T-helper 9 cell (primary cell): ENCODE results near the gene ZNF146.
"Not testable (repeated sequence)": the region's sequence is repeated elsewhere in the genome, so short reads cannot be mapped to it uniquely, and the experiment has no call there.

Experiments
- DNase-seq: peaks from one replicate; pipeline ENCODE4 v3.0.0-alpha.2; 2020
- total RNA-seq, 2 donors: gene quantifications; one replicate each; lab custom pipeline; 2026; lab: John Stamatoyannopoulos, UW

The ZNF146 gene
- total RNA-seq, result 51.2 to 212 reads per million in 2 donors

DNA sequence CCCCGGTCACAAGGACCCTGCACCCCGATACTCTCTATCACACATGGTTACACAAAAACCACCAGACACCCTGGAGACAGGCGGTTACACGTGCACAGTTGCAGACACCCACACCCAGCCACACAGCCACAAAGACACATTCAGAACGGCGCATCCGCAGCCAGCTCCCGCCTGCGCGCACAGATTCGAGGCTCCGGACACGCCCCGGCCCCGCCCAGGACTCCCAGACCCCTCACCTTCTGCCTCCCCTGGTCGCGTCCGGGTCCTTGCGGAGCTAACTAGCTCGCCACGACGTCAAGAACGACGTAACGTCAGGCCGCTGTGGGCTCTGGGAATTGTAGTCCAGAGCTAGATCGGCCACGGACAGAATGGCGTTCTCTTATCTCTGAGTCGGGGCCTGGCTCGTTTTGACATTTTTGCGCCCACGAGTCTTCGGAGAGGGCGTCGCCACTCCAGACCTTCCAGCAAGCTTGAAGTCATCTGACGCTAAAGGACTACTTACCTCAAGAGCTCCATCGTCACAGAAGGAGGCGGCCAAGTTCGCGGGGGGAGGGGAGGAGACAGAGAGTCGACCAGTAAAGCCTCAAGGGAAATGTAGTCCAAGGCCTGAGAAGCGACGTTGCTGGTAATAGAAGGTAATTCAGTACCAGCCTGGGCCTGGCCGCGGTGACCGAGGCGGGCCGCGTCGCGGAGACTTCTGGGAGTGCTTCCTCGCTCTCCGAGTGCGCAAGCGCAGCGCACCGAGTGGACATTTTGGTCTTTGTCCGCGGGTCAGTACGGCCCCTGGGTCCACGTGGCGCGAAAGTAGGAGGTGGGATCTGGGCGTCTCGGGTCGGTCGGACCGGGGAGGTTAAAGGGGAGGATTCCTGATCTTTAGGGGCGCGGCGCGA, at the start of gene ZNF146, which contains the start of gene ZNF565:
TSS of gene ZNF146 (plus strand) at position 721 of the 890 bp plus-strand sequence. CDS start 21,335 bp downstream, outside the sequence.
TSS of gene ZNF565 (minus strand) at position 280 of the 890 bp plus-strand sequence. CDS start 12,680 bp downstream, outside the sequence.
- DNase-seq, result peak; percentile 92

DNA sequence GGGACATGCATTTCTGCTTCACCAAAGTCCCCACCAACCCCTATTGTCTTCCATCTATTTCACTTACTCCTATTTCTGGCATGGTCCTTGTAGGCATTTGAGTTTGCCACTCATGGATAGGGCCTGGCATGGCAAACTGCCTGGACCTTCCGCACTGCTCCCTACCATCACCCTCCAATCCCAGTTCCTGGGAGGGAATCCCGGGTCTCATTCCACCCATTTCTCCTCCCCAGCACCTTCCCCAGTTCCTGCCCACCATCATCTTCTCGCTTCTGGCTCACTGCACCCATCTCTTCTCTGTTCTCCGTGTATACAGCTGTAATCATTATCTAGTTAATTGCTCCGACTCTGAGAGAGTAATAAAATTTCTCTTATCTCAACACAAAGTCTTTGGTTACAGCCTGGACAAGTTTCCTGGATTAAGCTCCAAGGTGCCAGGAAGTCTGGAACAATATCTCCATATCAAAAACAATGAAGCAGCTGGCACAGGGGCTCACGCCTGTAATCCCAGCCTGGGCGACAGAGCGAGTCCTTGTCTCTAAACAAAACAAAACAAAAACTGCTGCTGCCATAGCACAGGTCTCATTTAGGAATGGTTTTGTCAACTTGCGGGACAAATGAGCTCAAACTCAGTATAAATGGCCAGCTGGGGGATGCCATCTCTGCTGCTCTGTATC, 45.7 kb upstream of the ZNF146 start:
- no peak for DNase-seq

DNA sequence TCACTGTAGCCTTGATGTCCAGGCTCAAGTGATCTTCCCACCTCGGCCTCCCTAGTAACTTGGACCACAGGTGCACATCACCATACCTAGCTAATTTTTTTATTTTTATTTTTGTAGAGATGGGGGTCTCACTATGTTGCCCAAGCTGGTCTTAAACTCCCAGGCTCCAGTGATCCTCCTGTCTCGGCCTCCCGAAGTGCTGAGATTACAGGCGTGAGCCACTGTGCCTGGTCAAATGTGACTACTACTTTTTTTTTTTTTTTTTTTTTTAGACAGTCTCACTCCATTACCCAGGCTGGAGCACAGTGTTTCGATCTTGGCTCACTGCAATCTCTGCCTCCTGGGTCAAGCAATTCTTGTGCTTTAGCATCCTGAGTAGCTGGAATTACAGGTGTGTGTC, 42.1 kb upstream of the ZNF146 start:
- DNase-seq, result no peak

DNA sequence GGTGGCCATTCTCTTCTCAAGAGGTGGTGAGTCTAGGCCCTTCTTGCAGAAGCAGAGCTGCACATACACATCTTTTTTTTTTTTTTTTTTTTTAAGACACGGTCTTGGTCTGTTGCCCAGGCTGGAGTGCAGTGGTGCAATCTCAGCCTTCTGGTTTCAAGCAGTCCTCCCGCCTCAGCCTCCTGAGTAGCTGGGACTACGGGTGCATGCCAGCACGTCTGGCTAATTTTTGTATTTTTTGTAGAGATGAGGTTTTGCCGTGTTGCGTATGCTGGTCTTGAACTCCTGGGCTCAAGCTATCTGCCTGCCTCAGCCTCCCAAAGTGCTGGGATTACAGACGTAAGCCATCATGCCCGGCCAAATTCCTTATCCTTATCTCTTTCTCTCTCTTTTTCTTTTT, 41.1 kb upstream of the ZNF146 start:
- DNase-seq, result not testable (repeated sequence)

DNA sequence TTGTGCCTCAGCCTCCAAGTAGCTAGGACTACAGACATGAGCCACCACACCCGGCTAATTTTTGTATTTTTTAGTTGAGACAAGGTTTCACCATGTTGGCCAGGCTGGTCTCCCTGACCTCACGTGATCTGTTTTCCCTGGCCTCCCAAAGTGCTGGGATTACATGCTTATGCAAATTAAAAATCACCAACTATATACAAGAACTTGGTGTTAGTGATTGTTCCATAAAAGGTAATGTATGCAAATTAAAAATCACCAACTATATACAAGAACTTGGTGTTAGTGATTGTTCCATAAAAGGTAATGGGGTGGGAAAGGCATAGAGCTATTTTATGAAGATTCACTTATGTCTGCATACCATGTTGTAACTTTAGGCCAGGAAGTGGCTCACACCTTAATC, 35.8 kb upstream of the ZNF146 start:
- DNase-seq, result not testable (repeated sequence)

DNA sequence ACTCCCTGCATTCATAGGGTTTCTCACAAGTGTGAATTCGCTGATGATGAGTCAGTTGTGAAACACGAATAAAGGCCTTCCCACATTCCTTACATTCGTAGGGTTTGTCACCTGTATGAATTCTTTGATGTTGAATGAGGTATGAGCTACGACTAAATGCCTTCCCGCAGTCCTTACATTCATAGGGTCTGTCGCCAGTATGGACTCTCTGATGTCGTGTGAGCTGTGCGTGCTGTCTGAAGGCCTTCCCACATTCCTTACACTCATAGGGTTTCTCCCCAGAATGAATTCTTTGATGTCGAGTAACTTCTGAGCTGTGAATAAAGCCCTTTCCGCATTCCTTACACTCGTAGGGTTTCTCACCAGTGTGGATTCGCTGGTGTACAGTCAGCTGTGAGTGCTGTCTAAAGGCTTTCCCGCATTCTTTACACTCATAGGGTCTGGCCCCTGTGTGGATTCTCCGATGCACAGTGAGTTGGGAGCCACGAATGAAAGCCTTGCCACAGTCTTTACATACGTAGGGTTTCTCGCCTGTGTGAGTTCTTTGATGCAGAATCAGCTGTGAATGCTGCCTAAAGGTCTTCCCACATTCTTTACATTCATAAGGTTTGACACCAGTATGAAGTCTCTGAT, 32.2 kb upstream of the ZNF146 start:
- no peak for DNase-seq

DNA sequence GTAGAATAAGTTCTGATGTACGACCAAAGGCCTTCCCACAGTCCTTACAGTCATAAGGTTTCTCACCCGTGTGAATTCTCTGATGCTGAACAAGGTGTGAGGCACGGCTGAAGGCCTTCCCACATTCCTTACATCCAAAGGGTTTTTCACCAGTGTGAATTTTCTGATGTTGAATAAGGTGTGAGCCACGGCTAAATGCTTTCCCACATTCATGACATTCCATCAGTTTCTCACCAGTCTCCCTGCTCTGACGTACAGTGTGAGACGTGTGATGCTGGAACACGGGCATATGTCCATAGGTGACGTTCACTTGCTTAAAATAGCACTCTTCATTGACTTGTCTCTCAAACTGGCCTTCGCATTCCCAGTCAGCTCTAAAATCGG, 31.7 kb upstream of the ZNF146 start:
- DNase-seq, result no peak

DNA sequence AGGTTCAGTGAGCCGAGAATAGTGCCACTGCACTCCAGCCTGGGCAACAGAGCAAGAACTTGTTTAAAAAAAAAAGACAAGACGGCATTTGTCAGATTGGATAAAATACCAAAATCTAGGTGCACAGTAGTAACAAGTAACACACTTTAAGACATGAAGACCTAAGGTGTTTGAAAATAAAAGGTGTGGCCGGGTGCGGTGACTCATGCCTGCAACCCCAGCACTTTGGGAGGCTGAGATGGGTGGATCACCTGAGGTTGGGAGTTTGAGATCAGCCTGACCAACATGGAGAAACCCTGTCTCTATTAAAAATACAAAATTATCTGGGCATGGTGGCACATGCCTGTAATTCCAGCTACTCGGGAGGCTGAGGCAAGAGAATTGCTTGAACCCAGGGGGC, 28.2 kb upstream of the ZNF146 start:
- DNase-seq, result not testable (repeated sequence)

DNA sequence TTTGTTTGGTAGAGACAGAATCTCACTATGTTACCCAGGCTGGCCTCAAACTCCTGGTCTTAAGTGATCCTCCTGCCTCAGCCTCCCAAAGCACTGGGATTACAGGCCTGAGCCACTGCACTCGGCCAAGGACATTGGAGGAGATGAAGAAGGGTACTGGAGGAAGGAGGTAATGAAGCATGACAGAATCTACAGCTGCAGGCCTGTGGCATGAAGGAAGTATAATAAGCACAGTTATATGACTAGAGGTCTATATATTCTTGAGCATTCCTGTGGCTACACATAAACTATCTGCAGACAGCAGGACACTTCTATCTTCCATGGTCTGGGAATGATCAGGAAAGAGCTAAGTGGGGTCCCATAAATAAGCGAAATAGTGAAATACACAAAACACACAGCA, 18.7 kb upstream of the ZNF146 start:
- DNase-seq, result no peak

DNA sequence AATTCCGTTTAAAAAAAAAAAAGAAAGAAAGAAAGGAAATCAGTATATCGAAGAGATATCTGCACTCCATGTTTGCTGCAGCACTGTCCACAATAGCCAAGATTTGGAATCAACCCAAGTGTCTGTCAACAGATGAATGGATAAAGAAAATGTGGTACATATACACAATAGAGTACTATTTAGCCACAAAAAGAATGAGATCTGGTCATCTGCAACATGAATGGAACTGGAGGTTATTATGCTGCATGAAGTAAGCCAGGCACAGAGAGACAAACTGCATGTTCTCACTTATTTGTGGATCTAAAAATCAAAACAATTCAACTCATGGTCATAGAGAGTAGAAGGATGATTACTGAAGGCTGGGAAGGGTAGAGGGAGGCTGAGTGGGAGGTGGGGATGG, 16.8 kb upstream of the ZNF146 start:
- DNase-seq, result no peak

DNA sequence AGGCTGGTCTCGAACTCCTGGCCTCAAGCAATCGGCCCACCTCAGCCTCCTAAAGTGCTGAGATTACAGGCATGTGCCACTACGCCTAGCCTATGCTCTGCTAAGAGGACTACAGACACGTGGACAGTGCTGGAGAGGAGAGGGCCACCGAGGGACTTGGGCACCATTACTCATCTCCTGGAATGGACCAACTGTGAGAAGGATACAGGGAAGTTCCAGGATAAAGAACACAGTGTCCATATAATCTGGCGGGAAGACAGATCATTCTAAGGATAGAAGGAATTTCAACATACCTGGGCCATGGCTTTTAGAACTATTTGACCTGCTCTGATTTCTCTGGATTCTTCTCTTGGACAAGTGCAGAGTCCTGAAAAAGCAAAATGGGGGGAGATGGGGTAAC, 13.2 kb upstream of the ZNF146 start:
- no peak for DNase-seq

DNA sequence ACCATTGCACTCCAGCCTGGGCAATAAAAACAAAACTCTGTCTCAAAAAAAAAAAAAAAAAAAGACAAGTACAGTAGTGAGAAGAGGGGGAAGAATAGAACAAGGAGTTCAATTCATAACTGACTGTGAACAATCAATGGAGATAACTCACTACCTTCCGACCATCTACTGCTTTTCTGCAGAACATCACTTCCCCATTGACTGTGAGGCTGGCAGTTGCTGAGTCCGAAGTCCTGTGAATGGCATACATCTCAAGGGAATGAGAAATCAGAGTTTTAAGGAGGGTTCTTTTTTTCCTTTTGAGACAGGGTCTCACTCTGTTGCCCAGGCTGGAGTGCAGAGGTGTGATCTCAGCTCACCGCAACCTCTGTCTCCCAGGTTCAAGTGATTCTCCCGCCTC, 11.6 kb upstream of the ZNF146 start:
- no peak for DNase-seq

DNA sequence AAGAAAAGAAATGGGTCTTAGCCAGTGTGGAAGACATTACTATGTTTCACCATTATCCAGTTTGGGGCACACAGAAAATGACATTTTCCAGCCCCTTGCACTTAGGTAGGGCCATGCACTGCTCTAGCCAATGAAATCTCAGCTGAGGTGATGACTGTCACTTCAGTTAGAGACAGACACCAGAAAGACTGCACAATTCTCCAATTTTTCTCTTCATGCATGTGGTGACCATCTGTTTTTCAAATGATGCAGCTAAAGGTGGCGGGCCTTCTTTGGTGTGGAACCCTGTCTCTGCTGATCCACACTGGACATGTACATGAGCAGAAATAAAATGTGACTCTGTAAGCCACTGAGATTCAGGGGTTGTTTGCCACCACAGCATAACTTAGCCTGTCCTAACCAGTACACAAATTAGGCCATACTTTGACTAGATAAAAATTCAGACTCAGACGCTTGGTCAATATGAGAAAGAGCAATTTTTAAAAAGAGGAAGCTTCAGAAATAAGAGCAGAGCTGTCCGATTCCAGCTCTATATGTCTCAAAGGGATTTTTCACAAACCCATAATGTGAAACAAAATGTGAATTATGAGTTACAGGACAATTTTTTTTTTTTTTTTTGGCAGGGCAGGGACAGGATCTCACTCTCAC, 7.2 kb upstream of the ZNF146 start:
- DNase-seq, result no peak

DNA sequence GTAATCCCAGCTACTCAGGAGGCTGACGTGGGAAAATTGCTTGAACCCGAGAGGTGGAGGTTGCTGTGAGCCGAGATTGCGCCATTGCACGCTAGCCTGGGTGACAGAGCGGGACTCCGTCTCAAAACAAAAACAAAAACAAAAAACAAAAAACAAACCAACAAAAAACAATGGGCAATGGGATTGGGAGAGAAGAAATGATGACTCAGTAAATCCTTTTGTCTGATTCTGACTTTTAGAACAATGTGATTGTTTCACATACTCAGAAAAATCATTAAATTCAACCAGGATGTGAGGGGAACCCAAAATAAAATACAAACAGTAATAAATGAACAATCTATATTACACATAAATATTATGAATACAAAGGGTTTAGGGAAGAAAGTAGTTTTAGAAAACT, 5.5 kb upstream of the ZNF146 start:
- DNase-seq, result no peak

DNA sequence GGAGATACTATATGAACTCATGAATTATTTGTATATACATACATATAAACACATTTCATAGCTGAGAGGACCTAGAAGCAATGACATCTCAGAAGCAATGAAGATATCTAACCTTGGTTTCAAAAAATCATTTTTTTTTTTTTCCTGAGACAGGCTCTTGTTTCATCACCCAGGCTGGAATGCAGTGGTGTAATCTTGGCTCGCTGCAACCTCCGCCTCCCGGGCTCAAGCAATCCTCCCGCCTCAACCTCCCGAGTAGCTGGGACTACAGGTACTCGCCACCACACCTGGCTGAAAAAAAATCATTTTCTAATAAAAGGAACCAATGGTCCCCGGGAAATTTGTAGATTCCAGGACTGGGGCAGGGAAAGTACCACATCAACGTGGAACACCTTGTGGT, 4.4 kb upstream of the ZNF146 start:
- no peak for DNase-seq

DNA sequence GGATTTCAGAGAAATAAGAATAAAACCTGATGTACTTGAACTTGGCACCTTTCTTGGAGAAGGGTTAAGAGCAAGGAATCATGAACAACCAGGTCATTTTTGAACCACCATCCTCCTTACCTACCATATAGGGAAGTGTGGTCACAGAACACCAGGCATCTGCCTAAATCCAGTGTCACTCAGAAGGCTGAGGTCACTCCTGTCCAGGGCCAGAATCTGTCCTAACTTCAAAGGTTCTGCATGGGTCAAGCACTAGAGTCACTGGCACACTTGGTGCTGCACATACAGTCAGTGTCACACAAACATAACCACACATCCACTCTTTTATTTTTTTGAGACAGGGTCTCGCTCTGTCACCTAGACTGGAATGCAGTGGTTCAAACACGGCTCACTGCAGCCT, 2.0 kb upstream of the ZNF146 start:
- no peak for DNase-seq

DNA sequence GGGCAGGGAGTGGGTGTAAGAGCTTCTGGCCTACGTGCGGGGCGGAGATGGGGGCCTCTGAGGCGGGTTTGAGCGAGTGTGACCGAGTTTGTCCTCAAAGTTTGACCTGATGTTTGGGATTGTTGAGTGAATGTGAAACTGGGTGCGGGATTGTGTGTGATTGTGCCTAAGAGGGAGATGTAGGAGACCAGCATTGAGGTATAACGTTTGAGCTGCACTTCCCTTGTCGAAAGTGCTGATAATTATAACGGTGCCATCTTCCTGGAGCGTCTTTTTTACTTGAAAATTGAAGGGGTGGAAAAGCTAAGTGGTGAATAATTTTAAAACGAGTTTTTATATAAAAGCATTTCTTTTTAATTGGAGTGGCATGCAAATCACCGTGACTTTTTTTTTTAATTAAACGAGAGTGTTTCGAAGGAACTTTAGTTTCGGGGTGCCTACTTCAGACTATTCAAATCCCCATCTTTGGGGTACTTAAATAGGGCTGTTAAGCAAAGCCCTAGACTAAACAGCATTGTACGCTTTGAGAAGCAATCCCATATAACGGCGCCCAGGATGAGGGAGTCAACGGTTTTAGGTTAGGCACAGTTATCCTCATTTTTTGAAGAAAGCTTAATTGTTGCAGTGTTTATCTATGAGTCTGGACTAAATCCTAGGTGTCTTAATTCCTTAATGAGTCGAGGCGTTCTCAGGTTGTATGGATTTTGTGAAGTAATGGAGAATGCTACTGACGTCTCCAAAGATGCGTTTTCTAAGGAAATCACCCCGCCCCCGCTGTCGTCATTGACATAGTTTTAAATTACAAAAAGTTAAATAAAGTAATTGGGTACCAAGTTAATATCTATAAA, 594 bp downstream of the ZNF146 start:
- no peak for DNase-seq

DNA sequence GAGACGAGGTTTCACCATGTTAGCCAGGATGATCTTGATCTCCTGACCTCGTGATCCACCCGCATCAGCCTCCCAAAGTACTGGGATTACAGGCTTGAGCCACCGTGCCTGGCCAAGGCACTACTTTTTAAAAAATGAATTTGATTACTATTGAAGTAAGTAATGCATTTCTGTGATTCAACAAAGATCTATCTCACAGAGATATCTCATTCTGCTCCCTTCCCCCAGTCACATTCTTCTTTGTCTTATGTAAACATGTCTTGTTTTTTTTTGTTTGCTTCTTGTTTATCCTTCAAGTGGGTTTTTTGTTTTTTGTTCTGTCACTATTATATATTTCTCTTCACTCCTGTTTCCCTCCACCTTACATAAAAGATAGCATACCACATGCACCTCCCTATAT, 6.6 kb downstream of the ZNF146 start:
- no peak for DNase-seq

DNA sequence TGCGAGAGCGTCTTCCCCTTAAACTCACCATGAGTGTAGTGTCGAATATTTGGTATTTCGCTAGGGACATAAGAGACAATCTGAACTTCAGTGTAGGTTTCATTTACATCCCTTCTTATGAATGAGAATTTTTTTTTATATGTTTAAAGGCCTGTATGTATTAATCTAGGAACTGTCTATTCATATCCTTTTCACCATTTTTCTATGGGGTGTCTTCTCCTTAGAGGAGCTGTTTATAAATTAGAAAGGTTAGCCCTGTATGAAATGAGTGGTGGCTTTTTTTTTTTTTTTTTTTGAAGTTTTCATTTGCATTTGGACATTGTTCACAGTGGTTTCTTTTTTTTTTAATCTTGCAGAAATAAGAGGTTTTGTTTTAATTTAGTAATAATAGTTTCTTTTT, 7.6 kb downstream of the ZNF146 start:
- no peak for DNase-seq

DNA sequence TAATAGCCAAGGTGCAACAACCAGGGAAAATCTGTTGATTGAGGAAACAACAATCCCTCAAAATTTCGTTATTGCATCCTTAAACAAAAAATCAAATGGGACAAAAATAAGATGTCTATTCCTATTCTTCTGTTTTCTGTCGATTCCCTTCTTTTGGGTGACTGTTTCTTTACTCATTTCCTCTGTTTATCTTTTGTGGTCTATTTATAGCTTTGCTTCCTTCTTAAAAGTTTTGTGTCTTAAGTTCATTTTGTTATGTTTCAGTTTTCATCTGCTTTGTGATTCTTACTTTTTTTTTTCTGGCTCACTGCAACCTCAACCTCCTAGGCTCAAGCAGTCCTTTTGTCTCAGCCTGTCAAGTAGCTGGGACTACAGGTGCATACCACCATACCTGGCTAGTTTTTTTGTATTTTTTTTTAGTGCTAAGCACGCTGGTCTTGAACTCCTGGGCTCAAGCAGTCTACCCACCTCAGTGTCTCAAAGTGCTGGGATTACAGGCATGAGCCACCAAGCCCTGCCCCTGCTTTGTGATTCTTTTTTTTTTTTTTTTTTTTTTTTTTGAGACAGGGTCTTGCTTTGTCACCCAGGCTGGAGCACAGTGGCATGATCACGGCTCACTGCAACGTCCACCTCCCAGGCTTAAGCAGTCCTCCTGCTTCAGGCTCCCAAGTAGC, 10.4 kb downstream of the ZNF146 start:
- DNase-seq, result no peak

DNA sequence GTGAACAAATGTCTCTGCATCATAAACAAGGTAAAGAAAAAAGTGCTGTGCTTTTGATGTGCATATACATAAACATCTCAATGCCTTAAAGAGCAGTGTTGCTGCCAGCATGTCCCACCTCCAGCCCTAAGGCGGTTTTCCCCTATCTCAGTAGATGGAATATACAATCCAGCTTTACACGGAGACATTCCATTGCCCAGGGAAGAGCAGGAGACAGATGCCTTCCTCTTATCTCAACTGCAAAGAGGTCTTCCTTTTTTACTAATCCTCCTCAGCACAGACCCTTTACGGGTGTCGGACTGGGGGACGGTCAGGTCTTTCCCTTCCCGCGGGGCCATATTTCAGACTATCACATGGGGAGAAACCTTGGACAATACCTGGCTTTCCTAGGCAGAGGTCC, 18.7 kb downstream of the ZNF146 start:
- not testable (repeated sequence) for DNase-seq
